Testis (tissue), 3 donors: ENCODE data around the gene XCL2. TPM values are rescaled to one million over a fixed set of nuclear protein-coding genes. Genes with fewer than 3 reads are reported as not detected.
"Not testable (repeated sequence)": the region's sequence is repeated elsewhere in the genome, so short reads cannot be mapped to it uniquely, and the experiment has no call there.

Experiments used
- DNase-seq: peaks from one replicate; pipeline ENCODE4 v3.0.0-alpha.2; 2019
- H3K27ac ChIP-seq, 2 donors: fragments of 200-600 bp; sonication (generic); one replicate each; pipeline ENCODE4 v1.5.1; 2019
- H3K27me3 ChIP-seq: fragments of 200-600 bp; sonication (generic); one replicate; pipeline ENCODE4 v1.5.1; 2019
- H3K36me3 ChIP-seq: fragments of 200-600 bp; sonication (generic); one replicate; pipeline ENCODE4 v1.5.1; 2017; ENCODE audit warnings: low read depth; ENCODE audit errors: missing control alignments
- H3K4me1 ChIP-seq: fragments of 200-600 bp; sonication (generic); one replicate; pipeline ENCODE4 v1.5.1; 2019
- H3K4me3 ChIP-seq, 2 donors: fragments of 200-600 bp; sonication (generic); one replicate each; pipeline ENCODE4 v1.5.1; 2017 to 2019
- H3K9me3 ChIP-seq: fragments of 200-600 bp; sonication (generic); one replicate; pipeline ENCODE4 v1.5.1; 2017
- POLR2A ChIP-seq: fragments of 450-650 bp; IDR thresholded peaks from one replicate; pipeline ENCODE4 v1.6.1; 2017; ENCODE audit warnings: antibody characterized with exemption, mild to moderate bottlenecking, moderate library complexity
- WGBS, 2 donors: methylation state at CpG; one replicate each; pipeline ENCODE4 v1.1.5; 2018; 5-methylcytosine and 5-hydroxymethylcytosine counted together
- intact Hi-C: fragments of 100-400 bp; cut with DNase I; formaldehyde crosslinking; loops from one replicate; pipeline ENCODE4 v1.15.1; 2023; ENCODE audit warnings: low total_unique reads
- polyA plus RNA-seq: library from polyadenylated mRNA; stranded (reverse); fragments of 350-450 nt; fragmentation: Illumina TruSeq; extraction: RNeasy Lipid Tissue Mini Kit (QIAGEN cat#74804); gene quantifications from one replicate; pipeline ENCODE4 v1.2.3, GENCODE V29; 2014; ENCODE audit warnings: low read depth, low replicate concordance; ENCODE audit not compliant: insufficient read depth
- total RNA-seq, 2 donors: library from RNA; depleted of rRNA; stranded (reverse); fragments of >200 nt; gene quantifications; one replicate each; pipeline ENCODE4 v1.2.3, GENCODE V29; 2016
- TF ChIP-seq, protein P1 (sequence below), 3 experiments: fragments of 450-650 bp in 2 of 3; fragments of 200-600 bp in 1 of 3; sonication (generic) in 1 of 3; IDR thresholded peaks; one replicate each; pipeline ENCODE4 v1.5.1; 2016 to 2019; ENCODE audit warnings: antibody characterized with exemption in 3 of 3, mild to moderate bottlenecking in 2 of 3, moderate library complexity in 1 of 3

Gene XCL2
- total and polyA plus RNA-seq, 3 donors from 2014 or later: 2.0 TPM; not detected in 2

DNA sequence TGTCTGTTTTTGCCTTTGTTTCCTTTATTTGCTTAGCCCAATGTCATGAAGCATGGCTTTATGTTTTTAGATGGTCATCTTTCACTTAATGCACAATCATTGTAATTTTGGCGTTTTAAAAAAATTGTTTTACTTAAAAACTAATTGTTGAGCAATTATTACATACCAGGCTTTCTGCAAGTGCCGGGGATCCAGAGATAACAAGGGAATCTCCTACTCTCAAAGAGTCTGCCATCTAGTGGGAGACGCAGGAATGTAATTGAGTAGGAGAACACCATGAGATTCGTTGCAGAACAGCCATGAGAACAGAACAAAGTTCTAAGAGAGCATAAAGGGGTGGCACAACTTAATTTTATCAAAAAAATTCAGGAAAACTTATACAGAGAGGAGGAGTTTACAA, 30.4 kb upstream of the XCL2 start:
- intact Hi-C loops, H3K4me1 ChIP-seq, H3K4me3 ChIP-seq, H3K27ac ChIP-seq, H3K36me3 ChIP-seq, H3K9me3 ChIP-seq, H3K27me3 ChIP-seq: not testable (repeated sequence)
- WGBS, 2 donors: 15 to 16% methylated on average over 4 of the region's 4 CpGs
- peak; percentile 48 for DNase-seq
- TF ChIP-seq, protein P1, sequence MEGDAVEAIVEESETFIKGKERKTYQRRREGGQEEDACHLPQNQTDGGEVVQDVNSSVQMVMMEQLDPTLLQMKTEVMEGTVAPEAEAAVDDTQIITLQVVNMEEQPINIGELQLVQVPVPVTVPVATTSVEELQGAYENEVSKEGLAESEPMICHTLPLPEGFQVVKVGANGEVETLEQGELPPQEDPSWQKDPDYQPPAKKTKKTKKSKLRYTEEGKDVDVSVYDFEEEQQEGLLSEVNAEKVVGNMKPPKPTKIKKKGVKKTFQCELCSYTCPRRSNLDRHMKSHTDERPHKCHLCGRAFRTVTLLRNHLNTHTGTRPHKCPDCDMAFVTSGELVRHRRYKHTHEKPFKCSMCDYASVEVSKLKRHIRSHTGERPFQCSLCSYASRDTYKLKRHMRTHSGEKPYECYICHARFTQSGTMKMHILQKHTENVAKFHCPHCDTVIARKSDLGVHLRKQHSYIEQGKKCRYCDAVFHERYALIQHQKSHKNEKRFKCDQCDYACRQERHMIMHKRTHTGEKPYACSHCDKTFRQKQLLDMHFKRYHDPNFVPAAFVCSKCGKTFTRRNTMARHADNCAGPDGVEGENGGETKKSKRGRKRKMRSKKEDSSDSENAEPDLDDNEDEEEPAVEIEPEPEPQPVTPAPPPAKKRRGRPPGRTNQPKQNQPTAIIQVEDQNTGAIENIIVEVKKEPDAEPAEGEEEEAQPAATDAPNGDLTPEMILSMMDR (IDR thresholded peaks at IDR 0.05): peak; percentile 33 to 62 (median 45)

DNA sequence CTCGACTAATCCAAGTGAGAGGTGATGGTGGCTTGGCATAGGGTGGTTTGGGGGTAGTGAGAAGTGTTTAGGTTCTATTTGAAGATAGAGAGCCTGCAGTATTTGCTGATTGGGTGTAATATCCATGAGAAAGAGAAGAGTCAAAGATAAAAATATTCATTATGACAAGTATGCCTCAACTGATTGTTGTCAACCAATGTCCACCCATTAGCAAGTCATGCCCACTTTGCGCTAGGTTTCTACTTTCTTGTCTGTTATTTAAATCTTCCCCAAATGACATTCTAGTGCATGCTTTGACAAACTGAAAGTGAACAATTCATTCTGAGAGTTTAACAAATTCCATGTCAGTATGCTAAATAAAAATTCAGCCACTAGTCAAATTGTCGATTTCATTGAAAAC, 28.8 kb upstream of the XCL2 start:
- no peaks in the 10 kb centered on the region for H3K9me3 ChIP-seq
- no peaks in the 10 kb centered on the region for H3K27me3 ChIP-seq
- no peaks in the 10 kb centered on the region for H3K4me1 ChIP-seq
- intact Hi-C loops: no loop called here
- H3K4me3 ChIP-seq: no peak overlapping the region
- H3K36me3 ChIP-seq: no peaks in the 10 kb centered on the region
- no peak for DNase-seq
- 92 to 96% methylated on average over 3 of the region's 3 CpGs for WGBS, 2 donors
- no peak for TF ChIP-seq POLR2A
- TF ChIP-seq, protein P1 (IDR thresholded peaks at IDR 0.05): no peak
- no peak overlapping the region for H3K27ac ChIP-seq

DNA sequence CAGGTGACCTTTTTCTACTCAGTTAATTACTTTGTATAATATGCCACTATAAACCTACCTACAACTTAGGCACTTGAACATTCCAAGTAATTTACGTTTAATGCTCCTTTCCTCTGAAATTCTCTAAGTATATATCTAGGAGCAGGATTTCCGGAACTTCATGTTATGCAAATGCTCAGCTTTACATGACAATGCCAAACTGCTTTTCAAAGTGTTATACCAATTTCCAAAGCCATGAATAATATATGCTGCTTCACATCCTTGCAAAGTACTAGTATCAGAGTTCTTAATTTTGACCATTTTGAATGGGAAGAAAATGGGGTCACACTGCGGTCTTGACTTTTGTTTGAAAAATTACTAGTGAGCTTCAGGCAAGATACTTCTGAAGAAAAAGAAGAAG, 26.9 kb upstream of the XCL2 start:
- TF ChIP-seq, protein P1 (IDR thresholded peaks at IDR 0.05): no peak
- TF ChIP-seq POLR2A: no peak
- H3K4me1 ChIP-seq: no peaks in the 10 kb centered on the region
- no peak overlapping the region for H3K27ac ChIP-seq
- H3K27me3 ChIP-seq: no peaks in the 10 kb centered on the region
- intact Hi-C loops: no loop called here
- DNase-seq: no peak
- H3K36me3 ChIP-seq: no peaks in the 10 kb centered on the region
- no peak overlapping the region for H3K4me3 ChIP-seq
- no peaks in the 10 kb centered on the region for H3K9me3 ChIP-seq
- WGBS, 2 donors: 87% methylated on average over 3 of the region's 3 CpGs

DNA sequence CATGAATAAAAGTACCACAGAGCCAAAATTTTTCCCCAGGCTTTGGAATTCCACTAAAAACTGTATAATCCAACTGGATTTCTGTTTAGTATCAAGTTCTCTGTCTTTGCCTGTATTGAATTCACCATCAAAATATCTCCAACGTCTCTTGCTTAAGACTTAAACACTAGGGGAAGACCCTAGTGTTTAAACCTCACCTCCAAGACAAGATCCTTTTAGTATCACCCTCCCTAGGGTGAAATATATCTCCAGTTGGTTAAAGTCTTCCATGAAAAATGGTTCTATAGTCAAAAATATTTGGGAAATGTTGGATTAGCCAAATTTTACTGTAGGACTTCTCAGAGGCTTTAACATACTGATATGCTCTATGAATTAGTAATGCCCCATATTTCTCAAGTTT, 24.5 kb upstream of the XCL2 start:
- H3K27me3 ChIP-seq: no peaks in the 10 kb centered on the region
- H3K9me3 ChIP-seq: no peaks in the 10 kb centered on the region
- intact Hi-C loops: loop anchor here (10.0 kb wide), 1 partner anchor 124 kb away; no protein-coding TSS in a partner anchor
- no peak overlapping the region for H3K27ac ChIP-seq
- DNase-seq: no peak
- no peak for TF ChIP-seq POLR2A
- TF ChIP-seq, protein P1 (IDR thresholded peaks at IDR 0.05): no peak
- H3K4me1 ChIP-seq: no peaks in the 10 kb centered on the region
- no peak overlapping the region for H3K4me3 ChIP-seq
- WGBS, 2 donors: 93 to 94% methylated on average over 1 of the region's 1 CpG
- no peaks in the 10 kb centered on the region for H3K36me3 ChIP-seq

DNA sequence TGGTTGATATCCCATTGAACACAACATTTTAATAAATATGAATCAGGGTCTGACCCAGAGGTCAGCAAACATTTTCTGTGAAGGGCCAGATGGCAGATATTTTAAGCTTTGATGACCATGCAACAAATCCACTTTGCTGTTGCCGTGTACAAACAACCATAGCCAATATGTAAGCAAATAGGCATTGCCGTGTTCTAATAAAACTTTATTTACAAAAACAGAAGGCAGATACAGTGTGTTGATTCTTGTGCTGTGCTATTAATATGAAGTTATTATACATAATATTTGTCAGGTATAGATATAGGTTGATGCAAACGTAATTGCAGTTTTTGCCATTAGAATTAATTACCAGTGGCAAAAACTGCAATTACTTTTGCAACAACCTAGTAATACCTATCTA, 23.8 kb upstream of the XCL2 start:
- no peaks in the 10 kb centered on the region for H3K27me3 ChIP-seq
- no peak overlapping the region for H3K27ac ChIP-seq
- TF ChIP-seq, protein P1 (IDR thresholded peaks at IDR 0.05): no peak
- 88 to 96% methylated on average over 3 of the region's 3 CpGs for WGBS, 2 donors
- intact Hi-C loops: loop anchor here (10.0 kb wide), 1 partner anchor 123 kb away; no protein-coding TSS in a partner anchor
- H3K36me3 ChIP-seq: no peaks in the 10 kb centered on the region
- H3K4me1 ChIP-seq: no peaks in the 10 kb centered on the region
- DNase-seq: no peak
- H3K4me3 ChIP-seq: no peak overlapping the region
- H3K9me3 ChIP-seq: no peaks in the 10 kb centered on the region
